ENCODE results near the gene SLC12A6.

- TF ChIP-seq CTCF (conservative IDR thresholded peaks at IDR 0.05; ENCODE audit: low read length) (no peak), EZH2phosphoT487 (IDR thresholded peaks at IDR 0.05; ENCODE audit: borderline replicate concordance) (no peak)
These were observed 45.0 kb downstream of the SLC12A6 start for GRCh38 chr15:34292621-34293020.
